GM12874 (cell line): ENCODE data around the gene PIP4K2B.

ENCODE experiments used
- CTCF ChIP-seq: IDR thresholded peaks from 2 replicates; pipeline ENCODE4 v1.5.1; 2011; ENCODE audit warnings: low read depth, mild to moderate bottlenecking, control low read depth, low read length, moderate library complexity; ENCODE audit not compliant: insufficient read depth

PIP4K2B gene

GRCh38 chr17:38789185-38789584, 10.2 kb downstream of the PIP4K2B start:
- TF ChIP-seq CTCF: no peak

GRCh38 chr17:38786372-38786771, 13.0 kb downstream of the PIP4K2B start:
- no peak for TF ChIP-seq CTCF

GRCh38 chr17:38783227-38783626, 16.1 kb downstream of the PIP4K2B start:
- TF ChIP-seq CTCF: no peak

GRCh38 chr17:38779965-38780752, 19.2 kb downstream of the PIP4K2B start:
- no peak for TF ChIP-seq CTCF

GRCh38 chr17:38777641-38778250, 21.6 kb downstream of the PIP4K2B start:
- no peak for TF ChIP-seq CTCF

GRCh38 chr17:38773258-38773657, 26.1 kb downstream of the PIP4K2B start:
- TF ChIP-seq CTCF: no peak

- no peak for TF ChIP-seq CTCF
Measured at GRCh38 chr17:38768417-38768816, 30.9 kb downstream of the PIP4K2B start.
